ENCODE data around the gene ZAP70. TPM values are rescaled to one million over a fixed set of nuclear protein-coding genes. Genes with fewer than 3 reads are reported as not detected.

The ZAP70 gene
- total RNA-seq, 1 experiment from 2014 or later = 2.0 TPM

GRCh38 chr2:97733341-97734035 lies 20.1 kb downstream of the ZAP70 start:
- no peak for DNase-seq (ENCODE audit: low read depth)

DNA sequence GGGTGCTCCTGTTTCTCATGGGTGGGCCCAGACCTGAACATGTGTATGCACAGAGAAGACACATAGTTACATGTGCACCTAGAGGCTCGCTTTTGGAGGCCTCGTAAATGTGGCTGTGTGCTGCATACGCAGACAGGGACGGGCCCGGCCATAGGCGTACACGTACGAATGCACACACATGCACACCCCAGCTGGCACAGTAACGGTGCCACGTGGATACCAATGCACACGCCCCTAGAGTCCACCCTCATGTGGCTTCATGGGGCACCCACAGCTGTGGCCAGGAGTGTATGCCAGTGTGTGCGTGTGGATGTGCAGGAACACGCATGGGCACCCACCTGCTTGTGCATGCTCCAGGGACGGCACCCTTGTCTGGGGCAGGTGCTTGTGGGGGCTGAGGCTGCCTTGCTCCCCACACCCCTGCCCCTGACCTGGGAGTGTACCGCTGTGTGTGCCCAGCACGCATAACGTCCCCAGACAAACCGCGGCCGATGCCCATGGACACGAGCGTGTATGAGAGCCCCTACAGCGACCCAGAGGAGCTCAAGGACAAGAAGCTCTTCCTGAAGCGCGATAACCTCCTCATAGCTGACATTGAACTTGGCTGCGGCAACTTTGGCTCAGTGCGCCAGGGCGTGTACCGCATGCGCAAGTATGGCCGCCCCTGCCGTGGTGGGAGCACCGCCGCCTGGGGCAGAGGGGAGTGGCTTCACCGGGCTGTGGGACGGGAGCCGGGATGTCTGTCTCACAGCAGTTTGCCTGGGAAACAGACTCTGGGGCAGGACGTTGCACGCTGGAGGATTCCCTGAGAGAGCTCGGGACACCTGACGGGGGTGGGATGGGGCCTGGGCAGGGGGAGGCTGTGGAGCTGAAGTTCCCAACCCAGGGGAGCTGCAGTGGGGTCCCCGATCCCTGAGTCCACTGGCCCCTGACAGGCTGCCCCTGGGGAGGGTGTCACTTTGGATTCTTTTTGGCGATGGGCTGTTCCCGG lies 21.0 kb downstream of the ZAP70 start:
- DNase-seq (ENCODE audit: low read depth) = no peak

- DNase-seq (ENCODE audit: low read depth) = no peak
These were observed 21.8 kb downstream of the ZAP70 start for GRCh38 chr2:97735161-97735561.

GRCh38 chr2:97736185-97736584 lies 22.8 kb downstream of the ZAP70 start:
- DNase-seq (ENCODE audit: low read depth) = no peak

- no peak for DNase-seq (ENCODE audit: low read depth)
These were observed 23.4 kb downstream of the ZAP70 start for GRCh38 chr2:97736608-97737330.

DNA sequence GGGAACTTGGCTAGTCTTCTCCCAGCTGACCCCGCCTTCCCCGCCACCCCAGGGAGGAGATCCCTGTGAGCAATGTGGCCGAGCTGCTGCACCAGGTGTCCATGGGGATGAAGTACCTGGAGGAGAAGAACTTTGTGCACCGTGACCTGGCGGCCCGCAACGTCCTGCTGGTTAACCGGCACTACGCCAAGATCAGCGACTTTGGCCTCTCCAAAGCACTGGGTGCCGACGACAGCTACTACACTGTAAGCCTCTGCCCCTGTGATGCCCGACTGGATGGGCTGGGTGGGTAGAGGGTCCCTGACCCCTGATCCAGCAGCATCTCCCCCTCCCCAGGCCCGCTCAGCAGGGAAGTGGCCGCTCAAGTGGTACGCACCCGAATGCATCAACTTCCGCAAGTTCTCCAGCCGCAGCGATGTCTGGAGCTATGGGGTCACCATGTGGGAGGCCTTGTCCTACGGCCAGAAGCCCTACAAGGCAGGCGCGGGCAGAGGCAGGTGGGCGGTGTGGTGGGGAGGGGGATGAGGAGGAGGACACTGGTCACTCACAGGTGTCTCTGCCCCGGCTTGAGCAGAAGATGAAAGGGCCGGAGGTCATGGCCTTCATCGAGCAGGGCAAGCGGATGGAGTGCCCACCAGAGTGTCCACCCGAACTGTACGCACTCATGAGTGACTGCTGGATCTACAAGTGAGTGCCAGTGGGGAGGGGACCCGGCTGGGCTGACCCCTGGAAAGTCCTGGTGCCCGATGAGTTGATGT lies 24.2 kb downstream of the ZAP70 start:
- DNase-seq (ENCODE audit: low read depth) = no peak

- no peak for DNase-seq (ENCODE audit: low read depth)
These were observed 25.0 kb downstream of the ZAP70 start for GRCh38 chr2:97738179-97739019.

- no peak for DNase-seq (ENCODE audit: low read depth)
These were observed 25.9 kb downstream of the ZAP70 start for GRCh38 chr2:97739020-97739892.

DNA sequence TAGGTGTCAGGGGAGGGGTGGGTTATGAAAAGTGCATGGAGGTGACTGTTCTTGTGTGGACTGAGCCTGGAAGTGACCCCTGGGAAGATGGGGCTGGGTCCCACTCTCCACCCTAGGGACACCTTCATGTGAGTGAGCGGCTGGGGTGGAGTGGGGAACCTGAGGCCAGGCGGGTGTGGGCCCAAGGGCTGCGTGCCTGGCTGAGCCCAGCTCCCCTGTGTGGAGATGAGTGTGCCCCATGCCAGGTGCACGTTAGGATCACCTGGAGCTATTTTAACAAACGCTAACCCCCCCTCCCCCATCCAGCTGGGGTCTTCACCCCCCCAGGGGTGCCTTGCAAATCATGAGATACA lies 26.5 kb downstream of the ZAP70 start:
- no peak for DNase-seq (ENCODE audit: low read depth)

GRCh38 chr2:97740590-97741182 lies 27.3 kb downstream of the ZAP70 start:
- no peak for DNase-seq (ENCODE audit: low read depth)

- DNase-seq (ENCODE audit: low read depth) = no peak
These were observed 27.9 kb downstream of the ZAP70 start for GRCh38 chr2:97741251-97741650.

GRCh38 chr2:97741686-97742085 lies 28.3 kb downstream of the ZAP70 start:
- DNase-seq (ENCODE audit: low read depth) = no peak

- DNase-seq (ENCODE audit: low read depth) = peak; percentile 60
These were observed 29.0 kb downstream of the ZAP70 start for GRCh38 chr2:97742381-97742847.

- peak; percentile 21 for DNase-seq (ENCODE audit: low read depth)
These were observed 30.5 kb downstream of the ZAP70 start for GRCh38 chr2:97743913-97744312.

DNA sequence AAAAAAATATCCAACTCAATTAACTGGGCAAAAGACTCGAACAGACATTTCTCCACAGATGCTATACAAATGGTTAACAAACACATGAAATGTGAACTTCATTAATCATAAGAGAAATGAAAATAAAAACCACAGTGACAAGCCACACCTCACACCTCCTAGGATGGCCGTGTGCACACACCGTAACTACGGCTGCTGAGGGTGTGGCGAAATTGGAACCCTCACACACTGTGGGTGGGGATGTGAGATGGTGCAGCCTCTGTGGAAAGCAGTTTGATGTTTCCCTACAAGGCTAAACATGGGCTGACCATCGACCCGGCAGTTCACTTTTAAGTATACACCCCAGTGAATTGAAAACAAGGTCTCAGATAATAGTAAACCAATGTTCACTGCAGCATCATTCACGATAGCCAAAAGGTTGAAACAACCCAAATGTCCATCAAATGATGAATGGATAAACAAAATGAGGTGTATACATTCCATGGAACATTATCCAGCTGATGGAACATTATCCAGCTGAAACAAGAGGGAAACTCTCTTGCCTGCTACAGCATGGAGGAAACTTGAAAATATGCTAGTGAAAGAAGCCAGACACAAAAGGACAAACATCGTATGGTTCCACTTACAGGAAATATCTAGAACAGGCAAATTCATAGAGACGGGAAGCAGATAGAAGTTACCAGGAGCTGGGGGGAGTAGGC lies 32.2 kb downstream of the ZAP70 start:
- no peak for DNase-seq (ENCODE audit: low read depth)

GRCh38 chr2:97747285-97747684 lies 33.9 kb downstream of the ZAP70 start:
- DNase-seq (ENCODE audit: low read depth) = no peak

- peak; percentile 71 for DNase-seq (ENCODE audit: low read depth)
These were observed 34.3 kb downstream of the ZAP70 start for GRCh38 chr2:97747716-97748115.

DNA sequence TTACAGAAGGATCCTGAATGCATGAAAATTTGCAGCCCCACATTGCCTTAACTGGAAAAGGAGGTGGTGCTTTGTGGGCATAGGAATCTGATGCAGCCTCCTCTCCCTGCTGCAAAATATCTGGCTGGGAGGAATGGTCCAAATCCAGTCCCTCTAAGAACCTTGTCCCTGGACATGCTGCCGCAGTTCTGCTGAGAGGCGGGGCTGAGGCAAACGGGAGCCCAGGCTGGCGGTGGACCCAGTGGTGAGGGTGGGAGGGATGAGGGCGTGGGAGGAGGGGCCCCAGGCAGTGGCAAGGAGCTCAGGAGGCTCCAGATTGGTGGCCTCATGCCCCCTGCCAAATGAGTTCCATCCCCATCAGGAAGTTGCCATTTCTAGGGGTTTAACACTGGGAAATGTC lies 36.2 kb downstream of the ZAP70 start:
- no peak for DNase-seq (ENCODE audit: low read depth)
